NCI-H1105 (cell line): ENCODE measurements around the gene YTHDC1.

Source experiments
- DNase-seq: peaks from one replicate; lab custom pipeline; 2025; lab: John Stamatoyannopoulos, UW

YTHDC1 gene

DNA sequence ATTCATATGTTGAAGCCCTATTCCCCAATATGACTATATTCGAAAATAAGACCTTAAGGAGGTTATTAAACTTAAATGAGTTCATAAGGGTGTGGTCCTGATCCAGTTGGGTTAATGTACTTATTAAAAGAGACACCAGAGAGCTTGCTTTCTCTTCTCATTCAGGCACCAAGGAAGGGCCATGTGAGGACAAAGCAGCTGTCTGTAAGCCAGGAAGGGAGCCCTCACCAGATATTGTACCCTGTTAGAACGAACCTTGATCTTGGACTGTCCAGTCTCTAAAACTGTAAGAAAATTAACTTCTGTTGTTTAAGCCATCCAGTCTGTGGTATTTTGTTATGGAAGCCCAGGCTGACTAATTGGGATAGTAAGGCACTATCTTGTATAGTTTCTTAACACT lies 9.1 kb upstream of the YTHDC1 start:
- no peak for DNase-seq

DNA sequence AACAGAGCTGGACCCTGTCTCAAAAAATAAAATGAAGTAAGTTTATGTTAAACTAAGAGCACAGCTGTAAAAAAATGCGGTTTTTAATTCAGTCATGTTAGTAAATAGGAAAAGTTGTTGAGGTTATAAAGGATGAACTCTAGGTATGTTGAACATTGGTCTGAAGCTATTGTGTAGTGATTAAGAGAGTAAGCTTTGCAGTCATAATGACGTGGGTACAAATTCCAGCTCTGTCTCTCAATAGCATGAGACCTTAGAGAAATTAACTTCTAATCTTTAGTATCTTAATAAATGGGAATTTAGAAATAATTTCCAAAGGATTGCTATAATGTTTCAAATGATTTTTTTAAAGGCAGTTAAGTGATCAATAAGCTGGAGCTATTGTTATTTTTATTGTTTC lies 2.9 kb upstream of the YTHDC1 start:
- no peak for DNase-seq

DNA sequence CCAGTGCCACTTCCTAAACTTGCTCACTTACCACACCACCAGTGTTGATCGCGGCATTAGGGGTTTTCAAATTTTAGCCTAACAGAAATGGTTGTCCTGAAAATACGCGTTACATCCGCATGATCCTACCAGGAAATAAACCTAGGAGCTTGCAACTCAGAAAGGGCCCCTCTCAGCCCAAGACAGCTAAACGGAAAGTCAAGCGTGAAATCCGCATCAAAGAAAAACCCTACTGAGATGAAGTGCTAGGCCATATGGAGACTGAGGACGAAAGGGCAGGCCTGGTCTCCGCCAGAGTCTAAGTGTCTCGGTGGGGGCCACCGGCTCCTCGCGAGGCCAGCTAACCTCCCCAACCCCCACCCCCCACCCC lies 626 bp downstream of the YTHDC1 start:
- no peak for DNase-seq

DNA sequence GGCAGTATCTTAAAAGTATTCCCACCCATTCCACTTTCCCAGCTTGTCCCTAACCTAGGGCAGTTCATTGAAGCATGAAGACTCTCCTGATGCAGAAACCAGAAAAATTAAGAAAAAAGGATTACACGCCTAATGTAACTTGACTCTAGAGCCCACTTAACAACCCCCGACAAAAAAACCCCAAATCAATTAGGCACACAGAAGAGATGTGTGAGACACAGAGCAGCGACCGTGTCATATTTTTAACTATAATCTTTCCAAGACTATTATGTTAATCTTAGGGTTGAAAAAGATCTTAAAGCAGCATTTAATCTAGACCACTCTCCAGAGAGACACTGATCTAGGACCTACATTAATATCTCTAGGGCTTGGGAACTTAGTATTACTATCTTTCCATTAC lies 1.3 kb downstream of the YTHDC1 start:
- DNase-seq: peak; percentile 0

DNA sequence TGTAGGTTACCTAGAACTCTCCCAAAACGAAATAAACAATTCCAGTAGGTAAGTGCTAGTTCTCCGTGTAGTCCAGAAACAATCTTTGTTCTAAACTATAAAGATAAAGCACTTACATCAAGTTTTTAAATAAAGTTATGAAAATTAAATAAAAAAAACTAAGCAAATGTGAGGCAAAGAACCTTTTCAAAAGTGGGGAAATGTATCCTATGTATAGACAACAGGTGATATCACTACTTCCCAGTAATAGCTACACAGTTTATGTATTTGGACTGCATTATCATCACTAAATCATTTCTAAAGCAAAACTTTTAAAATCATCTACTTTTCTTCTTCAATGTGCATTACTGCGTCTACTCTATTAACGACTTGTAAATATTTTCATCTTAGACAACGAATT lies 2.0 kb downstream of the YTHDC1 start:
- DNase-seq: no peak

DNA sequence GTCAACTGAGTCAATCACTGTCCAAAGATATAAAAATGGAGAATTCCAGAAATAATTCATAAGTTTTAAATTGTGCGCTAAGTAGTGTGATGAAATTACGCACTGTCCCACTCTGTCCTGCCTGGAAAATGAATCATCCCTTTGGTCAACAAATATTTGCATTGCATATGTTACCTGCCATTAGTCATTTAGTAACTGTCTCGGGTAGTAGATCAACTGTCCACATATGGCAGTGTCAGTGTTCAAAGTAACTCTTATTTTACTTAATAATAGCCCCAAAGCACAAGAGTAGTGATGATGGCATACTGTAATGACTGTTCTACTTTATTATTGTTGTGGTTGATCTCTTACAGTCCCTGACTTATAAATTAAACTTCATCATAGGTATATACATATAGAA lies 3.4 kb downstream of the YTHDC1 start:
- no peak for DNase-seq

DNA sequence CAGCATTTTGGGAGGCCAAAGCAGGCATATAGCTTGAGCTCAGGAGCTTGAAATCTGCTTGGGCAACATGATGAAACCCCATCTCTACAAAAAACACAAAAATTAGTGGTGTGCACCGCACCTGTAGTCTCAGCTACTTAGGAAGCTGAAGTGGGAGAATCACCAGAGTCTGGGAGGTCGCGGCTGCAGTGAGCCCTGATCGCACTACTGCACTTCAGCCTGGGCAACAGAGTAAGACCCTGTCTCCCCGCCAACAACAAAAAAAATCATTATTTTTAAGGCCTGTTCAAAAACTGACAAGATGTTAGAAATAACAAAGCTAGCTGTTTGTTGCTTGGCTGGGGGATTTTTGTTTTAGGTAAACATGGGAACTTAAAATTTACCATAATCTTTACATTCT lies 5.1 kb downstream of the YTHDC1 start:
- DNase-seq: no peak

DNA sequence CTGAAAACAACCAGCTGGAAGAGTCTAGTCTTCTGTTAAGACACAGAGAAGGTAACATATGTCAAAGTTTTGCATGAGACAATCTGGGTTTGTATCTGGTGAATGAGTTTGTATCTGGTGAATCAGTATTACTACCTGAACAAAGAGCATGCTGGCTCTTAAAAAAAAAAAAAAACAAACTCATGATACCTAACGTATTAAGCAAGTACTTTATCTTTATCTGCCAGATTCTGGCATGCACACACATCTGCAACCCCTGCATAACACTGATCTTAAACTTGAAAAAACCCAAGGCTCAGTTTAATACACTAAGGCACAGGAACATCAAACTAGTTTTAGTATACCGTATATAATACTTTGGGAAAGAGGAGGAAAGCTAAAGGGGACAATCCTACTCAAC lies 5.8 kb downstream of the YTHDC1 start:
- DNase-seq: no peak

DNA sequence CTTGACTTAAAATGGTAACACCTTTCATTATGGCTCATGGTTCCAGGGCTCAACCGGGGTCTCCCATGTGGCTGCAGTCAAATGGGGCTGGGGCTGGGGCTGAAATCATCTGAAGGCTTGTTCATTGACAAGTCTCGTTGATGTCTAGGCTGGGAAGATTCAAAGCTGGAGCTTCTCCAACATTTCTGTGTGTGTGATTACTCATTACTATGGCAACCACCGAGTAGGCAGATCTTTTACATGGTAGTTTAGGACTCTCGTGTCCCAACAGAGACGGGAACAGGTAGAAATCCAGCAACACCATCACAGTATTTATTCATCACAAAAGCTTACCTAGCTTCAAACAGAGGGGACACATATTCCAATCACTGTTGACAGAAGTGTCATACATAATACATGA lies 7.8 kb downstream of the YTHDC1 start:
- DNase-seq: no peak

DNA sequence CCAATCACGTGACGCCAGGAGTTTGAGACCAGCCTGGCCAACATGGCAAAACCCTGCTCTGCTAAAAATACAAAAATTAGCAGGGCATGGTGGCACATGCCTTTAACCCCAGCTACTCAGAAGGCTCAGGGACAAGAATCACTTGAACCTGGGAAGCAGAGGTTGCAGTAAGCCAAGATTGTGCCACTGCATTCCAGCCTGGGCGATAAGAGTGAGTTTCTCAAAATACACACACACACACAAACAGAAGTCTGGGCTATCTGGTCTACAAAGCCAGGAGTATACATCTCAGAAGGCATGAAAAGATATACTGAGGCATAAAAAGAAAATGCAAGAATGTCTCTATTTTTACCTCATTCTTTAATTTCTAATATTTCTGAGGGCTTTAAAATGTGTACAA lies 11.3 kb downstream of the YTHDC1 start:
- DNase-seq: no peak

DNA sequence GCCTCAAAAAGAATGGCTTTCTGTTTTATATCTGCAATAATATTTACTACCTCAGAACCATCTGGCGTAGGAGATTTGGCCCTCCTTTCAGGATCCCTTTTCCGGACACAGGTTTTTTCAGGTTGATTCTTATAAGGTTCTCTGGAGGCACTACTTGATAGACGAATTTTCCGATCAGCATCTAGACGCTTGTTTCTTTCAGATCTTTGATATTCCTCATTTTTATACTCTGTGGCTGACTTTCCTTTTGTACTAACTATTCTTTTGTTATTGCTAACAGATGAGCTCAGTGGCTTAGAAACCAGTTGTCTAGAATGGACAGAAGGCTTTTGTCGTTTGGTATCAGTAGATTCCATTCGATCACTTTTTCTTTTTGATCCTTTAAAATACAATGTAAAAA lies 12.4 kb downstream of the YTHDC1 start:
- no peak for DNase-seq

DNA sequence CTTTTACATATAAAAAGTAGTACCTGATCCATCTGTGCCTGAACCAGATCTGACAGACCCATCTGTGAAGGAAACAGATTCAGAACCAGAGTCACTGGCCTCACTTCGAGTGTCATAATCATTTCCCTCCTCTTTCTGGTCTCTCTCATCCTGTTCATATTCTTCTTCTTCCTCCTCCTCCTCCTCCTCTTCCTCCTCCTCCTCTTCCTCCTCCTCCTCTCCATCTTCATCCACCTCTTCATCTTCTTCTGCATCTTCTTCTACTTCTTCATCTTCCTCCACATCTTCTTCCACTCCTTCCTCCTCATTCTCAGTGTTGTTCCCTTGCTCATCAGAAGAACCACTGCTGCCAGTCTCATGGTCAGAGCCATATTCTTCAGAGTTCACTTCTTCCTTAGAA lies 12.9 kb downstream of the YTHDC1 start:
- DNase-seq: no peak

DNA sequence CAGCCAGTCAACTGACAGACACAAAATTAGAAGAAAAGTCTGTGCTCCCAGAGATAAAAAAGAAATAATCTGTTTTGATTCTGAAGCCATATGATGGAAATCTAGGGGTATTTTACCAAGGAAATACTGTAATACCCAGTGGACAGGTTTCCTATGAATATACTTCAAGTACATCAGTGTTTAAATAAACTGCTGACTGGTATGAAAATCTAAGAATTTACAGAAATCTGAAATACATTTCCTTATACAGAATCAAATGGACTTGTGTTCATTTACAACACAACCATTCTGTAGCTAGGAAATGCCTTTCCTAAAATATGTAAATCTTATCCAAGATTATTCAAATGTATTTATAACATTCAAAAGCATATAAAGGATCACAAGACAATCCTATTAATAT lies 13.4 kb downstream of the YTHDC1 start:
- no peak for DNase-seq

DNA sequence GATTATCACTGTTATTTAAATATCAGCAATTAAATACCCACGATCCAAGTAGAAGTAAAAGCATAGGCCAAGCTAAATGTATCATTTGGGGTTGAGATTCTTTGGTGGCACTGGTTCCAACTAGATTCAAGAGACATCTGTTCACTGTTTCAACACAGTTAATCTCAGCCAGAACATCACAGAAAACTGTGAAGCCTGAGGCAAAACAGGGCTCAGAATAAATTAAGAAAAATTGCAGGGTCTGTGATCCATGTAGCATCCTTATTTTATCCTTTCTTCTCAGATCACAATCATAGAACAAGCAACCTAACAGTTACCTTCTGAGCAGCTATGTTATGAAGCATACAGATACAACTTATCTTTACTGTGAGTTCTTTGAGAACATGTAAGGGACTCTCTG lies 23.7 kb downstream of the YTHDC1 start:
- DNase-seq: no peak

DNA sequence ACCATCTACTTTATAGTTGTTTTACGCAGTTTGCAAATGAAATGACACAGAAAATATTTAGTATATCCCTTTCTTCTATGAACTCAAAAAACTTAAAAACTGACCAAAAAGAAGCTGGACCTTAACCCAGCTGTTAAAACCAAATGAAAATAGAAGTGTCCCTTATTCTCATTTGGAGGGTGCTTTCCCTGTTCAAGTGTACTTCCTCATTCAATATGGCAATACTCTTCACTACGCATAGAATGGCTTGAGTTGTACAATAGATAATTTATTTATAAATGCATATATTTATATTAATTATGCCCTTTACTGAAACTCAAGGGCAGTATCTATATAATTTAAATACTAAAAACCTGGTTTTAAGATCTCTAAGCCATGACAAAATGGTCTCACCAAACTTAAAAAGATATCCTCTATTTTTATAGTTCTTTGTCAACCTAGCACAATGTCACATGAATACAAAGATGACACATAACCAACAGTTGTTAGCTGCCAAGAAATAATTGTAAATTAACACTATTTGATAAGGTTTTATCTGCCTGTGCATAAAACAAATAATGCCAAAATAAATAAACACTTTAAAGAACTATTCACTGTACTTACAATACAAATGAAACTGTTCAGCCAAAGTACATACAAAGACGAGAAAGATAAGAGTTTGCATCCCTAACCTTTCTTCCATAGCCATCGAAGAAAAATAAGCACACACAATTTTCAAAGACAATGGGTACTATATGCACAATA lies 25.2 kb downstream of the YTHDC1 start:
- no peak for DNase-seq

DNA sequence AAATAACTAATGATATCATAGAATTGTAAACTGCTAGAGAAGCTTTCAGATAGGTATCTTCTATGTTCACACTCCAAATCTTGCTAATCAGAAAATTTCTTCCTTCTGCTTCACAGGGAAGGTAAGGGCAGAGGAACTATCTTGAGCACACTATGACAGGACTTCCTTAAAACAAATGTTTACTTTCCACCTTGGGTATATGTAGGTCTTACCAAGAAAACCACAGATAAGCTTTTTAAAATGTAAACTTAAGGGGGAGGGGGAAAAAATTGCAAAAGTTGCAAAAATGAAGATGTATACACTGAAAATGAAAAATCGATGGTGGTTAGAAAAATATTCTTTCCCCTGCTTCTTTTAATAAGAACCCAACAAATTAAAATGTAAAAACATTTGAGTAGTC lies 30.9 kb downstream of the YTHDC1 start:
- DNase-seq: no peak

DNA sequence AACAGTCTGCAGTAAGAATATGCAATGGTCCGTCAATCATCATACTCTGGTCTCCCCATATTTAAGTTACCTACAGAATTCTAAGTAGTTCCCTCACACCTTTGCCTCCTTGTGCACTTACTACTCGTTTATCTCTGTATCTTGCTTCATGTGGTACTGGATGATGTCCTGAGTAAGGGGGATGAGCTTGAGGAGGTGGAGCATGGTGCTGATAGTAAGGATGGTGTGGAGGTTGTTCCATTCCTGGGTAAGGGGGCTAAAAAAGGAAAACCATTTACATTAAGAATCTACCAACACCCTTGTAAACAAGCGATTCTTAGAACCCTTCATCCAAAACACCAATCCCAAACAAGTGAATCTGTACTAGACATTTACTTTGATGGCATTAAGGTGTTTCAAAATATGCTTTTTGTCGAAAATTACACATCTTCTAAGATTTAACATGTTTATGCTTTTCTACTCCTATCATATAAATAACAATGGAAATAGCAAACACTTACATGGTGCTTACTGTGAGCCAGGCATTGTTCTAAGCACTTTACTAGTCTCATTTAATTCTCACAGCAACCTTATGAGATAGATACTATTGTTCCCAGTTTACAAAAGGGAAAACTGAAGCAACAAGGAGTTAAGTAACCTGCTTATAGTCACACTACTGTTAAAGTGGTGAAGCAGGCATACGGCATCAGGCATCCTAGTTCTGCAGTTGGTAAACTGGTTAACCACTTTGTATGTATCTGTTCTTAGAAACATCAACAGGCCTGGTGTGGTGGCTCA lies 33.5 kb downstream of the YTHDC1 start:
- no peak for DNase-seq

DNA sequence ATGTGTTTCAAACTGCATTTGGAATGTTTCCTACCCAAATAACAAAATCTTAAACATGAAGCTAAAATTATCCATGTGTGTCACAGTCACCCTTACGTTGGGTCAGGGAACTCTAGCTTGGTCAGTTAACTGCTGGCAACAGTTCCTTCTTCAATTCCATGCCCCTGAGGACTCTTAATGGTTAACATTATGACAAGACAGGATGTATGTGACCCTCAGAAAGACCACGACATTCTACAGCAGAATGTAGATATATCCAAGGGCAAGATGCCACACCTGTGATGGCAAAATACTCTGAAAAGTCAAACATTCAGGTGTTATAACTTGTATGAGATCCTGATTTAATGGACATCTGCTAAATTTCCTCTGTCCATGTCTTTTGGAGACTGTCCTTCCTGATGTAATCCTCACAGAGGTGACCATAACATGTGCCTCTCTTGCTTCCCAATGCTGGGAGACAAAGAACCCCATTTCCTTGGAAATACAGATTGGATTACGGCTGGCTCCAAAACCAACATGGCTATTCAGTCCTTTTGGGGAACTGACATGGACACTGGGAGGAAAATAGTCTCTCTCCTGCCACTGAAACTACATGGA lies 39.1 kb downstream of the YTHDC1 start:
- DNase-seq: no peak

DNA sequence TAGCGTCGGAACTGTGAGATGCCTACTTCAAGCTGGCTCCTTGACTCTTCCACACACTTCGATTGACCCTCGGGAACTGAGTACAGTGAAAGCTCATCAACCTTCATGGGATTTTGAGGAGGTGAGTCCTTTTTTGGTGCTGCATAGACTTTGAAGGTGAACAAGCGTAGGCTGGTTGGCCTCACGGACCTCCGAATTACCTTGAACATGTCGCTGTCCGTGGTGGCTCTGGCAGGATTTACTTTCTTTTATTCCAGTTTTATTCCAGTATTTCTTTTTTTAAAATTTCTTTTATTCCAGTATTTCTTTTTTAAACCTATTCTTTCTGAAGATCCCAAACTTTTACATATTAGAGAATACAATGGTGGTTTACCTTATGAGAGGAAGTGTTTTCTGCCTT lies 45.2 kb downstream of the YTHDC1 start:
- DNase-seq: no peak

DNA sequence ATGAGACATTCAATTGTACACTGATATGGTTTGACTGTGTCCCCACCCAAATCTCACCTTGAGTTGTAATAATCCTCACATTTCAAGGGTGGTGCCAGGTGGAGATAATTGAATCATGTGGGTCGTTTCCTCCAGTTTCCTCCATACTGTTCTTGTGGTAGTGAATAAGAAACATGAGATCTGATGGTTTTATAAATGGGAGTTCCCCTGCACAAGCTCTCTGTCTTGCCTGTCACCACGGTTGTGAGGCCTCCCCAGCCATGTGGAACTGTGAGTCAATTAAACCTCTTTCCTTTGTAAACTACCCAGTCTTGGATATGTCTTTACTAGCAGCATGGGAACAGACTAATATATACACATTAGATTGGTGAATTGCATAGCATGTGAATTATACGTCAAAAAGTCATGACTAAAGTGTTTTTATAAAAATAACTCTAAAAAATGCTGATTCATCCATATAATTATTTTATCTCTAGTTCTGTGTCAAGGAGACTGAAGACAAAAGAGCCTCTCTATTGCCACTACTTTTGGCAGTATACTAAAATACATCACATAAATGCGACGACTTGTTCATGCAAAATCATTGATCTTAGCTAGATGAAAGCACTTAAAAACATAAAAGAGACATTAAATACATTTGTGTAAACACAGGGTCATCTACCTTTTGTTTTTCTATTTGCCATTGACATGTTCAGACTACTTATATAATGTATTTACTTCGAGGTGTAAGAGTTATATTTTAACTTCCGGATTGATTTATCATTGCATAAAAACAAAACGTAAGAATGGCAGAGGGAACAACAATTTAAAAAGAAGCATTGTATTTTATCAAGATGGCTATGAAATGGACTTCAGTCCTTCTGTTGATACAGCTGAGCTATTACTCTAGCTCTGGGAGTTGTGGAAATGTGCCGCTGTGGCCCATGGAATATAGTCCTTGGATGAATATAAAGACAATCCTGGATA lies 50.1 kb downstream of the YTHDC1 start:
- DNase-seq: no peak

DNA sequence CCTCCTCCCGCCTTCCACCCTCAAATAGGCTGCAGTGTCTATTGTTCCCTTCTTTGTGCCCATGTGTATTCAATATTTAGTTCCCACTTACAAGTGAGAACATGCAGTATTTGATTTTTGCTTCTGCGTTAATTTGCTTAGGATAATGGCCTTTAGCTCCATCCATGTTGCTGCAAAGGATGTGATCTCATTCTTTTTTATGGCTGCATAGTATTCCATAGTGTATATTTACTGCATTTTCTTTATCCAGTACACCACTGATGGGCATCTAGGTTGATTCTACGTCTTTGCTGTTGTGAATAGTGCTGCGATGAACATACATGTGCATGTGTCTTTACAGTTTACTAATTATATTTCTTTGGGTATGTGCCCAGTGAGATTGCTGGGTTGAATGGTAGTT lies 52.8 kb downstream of the YTHDC1 start:
- DNase-seq: no peak

DNA sequence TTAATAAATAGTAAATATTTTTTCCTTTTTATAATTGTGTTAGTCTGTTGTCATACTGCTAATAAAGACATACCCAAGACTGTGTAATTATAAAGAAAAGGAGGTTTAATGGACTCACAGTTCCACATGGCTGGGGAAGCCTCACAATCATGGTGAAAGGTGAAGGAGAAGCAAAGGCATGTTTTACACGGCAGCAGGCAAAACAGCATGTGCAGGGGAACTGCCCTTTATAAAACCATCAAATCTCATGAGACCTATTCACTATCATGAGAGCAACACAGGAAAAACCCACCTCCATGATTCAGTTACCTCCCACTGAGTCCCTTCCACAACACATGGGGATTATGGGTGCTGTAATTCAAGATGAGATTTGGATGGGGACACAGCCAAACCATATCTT lies 58.6 kb downstream of the YTHDC1 start:
- no peak for DNase-seq
